ENCODE results near the gene GSG1L.

Gene GSG1L

GRCh38 chr16:28063591-28064061 lies at the start of gene GSG1L:
TSS of gene GSG1L (minus strand) at chr16:28063714. CDS start at chr16:28063424, 290 bp downstream.
- TF ChIP-seq, protein P1, sequence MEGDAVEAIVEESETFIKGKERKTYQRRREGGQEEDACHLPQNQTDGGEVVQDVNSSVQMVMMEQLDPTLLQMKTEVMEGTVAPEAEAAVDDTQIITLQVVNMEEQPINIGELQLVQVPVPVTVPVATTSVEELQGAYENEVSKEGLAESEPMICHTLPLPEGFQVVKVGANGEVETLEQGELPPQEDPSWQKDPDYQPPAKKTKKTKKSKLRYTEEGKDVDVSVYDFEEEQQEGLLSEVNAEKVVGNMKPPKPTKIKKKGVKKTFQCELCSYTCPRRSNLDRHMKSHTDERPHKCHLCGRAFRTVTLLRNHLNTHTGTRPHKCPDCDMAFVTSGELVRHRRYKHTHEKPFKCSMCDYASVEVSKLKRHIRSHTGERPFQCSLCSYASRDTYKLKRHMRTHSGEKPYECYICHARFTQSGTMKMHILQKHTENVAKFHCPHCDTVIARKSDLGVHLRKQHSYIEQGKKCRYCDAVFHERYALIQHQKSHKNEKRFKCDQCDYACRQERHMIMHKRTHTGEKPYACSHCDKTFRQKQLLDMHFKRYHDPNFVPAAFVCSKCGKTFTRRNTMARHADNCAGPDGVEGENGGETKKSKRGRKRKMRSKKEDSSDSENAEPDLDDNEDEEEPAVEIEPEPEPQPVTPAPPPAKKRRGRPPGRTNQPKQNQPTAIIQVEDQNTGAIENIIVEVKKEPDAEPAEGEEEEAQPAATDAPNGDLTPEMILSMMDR (IDR thresholded peaks at IDR 0.05; ENCODE audit: control insufficient read depth, insufficient read depth, low read depth, low read length, missing control alignments), result no peak
- no peak within 1 kb of the TSS for H3K4me3 ChIP-seq (ENCODE audit: control insufficient read depth, low read depth, low read length)
- DNase-seq (ENCODE audit: low read depth), result no peak

GRCh38 chr16:28112908-28113307 lies 49.4 kb upstream of the GSG1L start:
- DNase-seq (ENCODE audit: low read depth), result no peak
- no peak overlapping the region for H3K4me3 ChIP-seq (ENCODE audit: control insufficient read depth, low read depth, low read length)
- TF ChIP-seq, protein P1 (IDR thresholded peaks at IDR 0.05; ENCODE audit: control insufficient read depth, insufficient read depth, low read depth, low read length, missing control alignments), result no peak

DNA sequence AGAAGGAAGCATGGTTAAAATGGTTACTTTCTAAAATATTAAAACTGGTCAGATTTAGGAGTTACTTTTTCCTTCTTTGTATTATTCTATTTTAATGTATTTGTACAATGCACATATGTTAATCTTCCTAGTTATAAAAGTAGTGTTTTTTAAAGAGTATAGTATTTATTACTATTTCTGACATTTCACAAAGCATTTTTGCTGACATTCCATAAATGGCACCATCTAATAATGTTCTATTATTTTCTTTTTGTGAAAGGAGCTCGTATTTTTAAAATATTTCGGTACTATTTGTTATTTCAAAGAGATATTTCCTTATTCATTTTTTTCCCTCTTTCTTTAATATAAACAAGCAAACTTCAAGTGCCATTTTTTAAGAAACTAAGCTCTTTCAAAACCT lies 47.5 kb upstream of the GSG1L start:
- no peak overlapping the region for H3K4me3 ChIP-seq (ENCODE audit: control insufficient read depth, low read depth, low read length)
- TF ChIP-seq, protein P1 (IDR thresholded peaks at IDR 0.05; ENCODE audit: control insufficient read depth, insufficient read depth, low read depth, low read length, missing control alignments), result no peak
- no peak for DNase-seq (ENCODE audit: low read depth)

GRCh38 chr16:28110479-28110878 lies 47.0 kb upstream of the GSG1L start:
- no peak for DNase-seq (ENCODE audit: low read depth)
- H3K4me3 ChIP-seq (ENCODE audit: control insufficient read depth, low read depth, low read length), result no peak overlapping the region
- TF ChIP-seq, protein P1 (IDR thresholded peaks at IDR 0.05; ENCODE audit: control insufficient read depth, insufficient read depth, low read depth, low read length, missing control alignments), result no peak

DNA sequence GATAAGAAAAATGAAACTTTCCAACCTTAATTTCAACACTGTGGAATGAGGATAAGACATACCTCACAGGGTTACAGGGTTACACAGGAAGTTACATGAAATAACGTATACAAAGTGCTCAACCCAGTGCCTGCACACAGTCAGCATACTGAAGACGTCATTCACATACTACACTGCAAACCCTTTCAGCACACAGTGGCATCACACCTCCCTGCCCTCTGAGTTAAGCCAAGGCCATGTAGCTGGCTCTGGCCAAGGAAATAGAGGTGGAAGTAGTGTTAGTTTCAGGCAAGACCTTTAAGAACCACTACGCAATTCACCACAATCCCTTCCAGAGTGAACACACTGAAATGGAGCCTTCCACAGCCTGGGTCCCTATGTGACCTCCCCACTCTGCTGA lies 46.6 kb upstream of the GSG1L start:
- H3K4me3 ChIP-seq (ENCODE audit: control insufficient read depth, low read depth, low read length), result no peak overlapping the region
- TF ChIP-seq, protein P1 (IDR thresholded peaks at IDR 0.05; ENCODE audit: control insufficient read depth, insufficient read depth, low read depth, low read length, missing control alignments), result no peak
- no peak for DNase-seq (ENCODE audit: low read depth)

DNA sequence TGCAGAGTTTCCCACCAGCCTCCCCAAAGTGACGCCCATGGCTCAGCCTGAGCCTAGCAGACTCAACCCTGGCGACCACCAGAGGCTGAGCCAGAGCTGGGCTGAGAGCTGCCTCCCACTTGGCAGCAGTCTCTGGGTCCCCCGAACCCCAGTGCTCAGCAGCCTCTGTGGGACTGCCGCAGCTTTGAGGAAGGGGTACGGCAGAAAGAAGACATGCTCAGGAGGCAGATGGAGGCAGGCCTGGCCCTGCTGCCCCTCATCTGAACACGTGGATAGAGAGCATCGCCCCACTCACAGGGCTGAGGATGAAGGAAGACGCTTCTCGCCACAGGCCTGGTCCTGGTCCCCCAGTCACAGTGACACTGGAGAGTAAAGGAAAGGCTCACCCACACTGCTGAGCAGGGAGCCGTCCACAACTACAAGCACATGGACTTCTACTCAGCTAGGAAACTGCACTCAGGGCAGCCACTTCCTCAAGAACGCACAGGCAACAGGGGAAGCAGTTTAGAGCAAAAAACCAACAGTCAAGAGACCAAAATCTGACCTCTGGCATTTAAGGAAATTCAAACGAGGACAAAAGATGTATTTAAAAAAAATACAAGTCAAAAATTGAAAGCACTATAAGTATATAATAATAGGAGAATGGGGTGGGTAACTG lies 45.2 kb upstream of the GSG1L start:
- DNase-seq (ENCODE audit: low read depth), result no peak
- TF ChIP-seq, protein P1 (IDR thresholded peaks at IDR 0.05; ENCODE audit: control insufficient read depth, insufficient read depth, low read depth, low read length, missing control alignments), result no peak

More for the DNA sequence above, 45.2 kb upstream of the GSG1L start:
- H3K4me3 ChIP-seq (ENCODE audit: control insufficient read depth, low read depth, low read length), result no peak overlapping the region
